Activated naive CD8-positive, alpha-beta T cell (primary cell): ENCODE results near the gene GPR68.
"Not testable (repeated sequence)": the region's sequence is repeated elsewhere in the genome, so short reads cannot be mapped to it uniquely, and the experiment has no call there.

Experiments used
- H3K27ac Mint-ChIP-seq: one replicate; pipeline ENCODE4 v1.8.0; 2021; ENCODE audit warnings: mixed read lengths
- H3K27me3 Mint-ChIP-seq: one replicate; pipeline ENCODE4 v1.8.0; 2021; ENCODE audit warnings: mixed read lengths
- H3K36me3 Mint-ChIP-seq: one replicate; pipeline ENCODE4 v1.8.0; 2021; ENCODE audit warnings: mixed read lengths
- H3K4me1 Mint-ChIP-seq: one replicate; pipeline ENCODE4 v1.8.0; 2021; ENCODE audit warnings: low read depth, mixed read lengths
- H3K4me3 Mint-ChIP-seq: one replicate; pipeline ENCODE4 v1.8.0; 2021; ENCODE audit warnings: mild to moderate bottlenecking, mixed read lengths
- H3K9me3 Mint-ChIP-seq: one replicate; pipeline ENCODE4 v1.8.0; 2021; ENCODE audit warnings: low read depth, mixed read lengths

Gene GPR68

GRCh38 chr14:91250912-91251311, 6.4 kb upstream of the GPR68 start:
- Mint-ChIP-seq H3K4me3 (peak overlapping the region; percentile 7), H3K27ac (peak overlapping the region; percentile 78), H3K4me1 (peaks cover 74% of the 10 kb centered on the region), H3K27me3 (no peaks in the 10 kb centered on the region), H3K36me3 (peaks cover 8% of the 10 kb centered on the region), H3K9me3 (peaks cover 4% of the 10 kb centered on the region)

- Mint-ChIP-seq H3K27ac (peak overlapping the region; percentile 78), H3K4me1 (peaks cover 77% of the 10 kb centered on the region)
Observed at GRCh38 chr14:91249841-91250616, 5.5 kb upstream of the GPR68 start.

DNA sequence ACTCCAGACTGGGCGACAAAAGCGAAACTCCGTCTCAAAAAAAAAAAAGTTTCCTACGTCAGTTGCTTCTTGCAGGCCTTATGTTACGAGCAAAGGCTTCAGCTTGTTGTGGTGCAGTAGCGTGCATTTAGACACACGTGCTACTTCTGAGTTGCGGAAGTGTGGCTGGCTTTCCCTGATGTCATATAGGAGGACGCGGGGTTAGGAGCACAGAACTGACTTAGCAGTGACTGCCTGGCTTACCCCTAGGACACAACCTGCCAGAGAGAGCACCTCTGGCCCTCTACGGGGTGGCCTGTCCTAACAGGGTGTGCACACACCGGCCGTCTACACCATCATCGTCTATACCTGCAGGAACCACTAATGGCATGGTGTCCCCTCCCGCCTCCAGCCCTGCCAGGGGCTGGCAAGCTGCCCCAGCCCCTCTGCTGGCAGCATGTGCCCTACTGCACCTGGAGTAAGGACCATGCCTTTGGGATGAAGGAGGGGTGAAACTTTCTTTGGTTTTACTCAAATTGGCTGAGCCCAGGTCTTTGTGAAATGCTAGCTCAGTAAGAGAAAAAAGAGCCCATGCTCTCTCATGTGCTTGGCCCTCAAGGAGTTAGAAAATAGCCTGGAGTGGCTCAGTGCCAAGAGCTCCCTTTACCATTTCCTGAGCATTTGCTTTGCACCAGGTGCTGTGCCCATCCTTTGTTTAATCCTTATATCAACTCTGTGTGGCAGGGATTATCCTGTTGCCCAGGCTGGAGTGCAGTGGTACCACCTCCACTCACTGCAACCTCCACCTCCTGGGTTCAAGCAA, 1.7 kb upstream of the GPR68 start:
- Mint-ChIP-seq H3K36me3 (peaks cover 9% of the 10 kb centered on the region), H3K27me3 (no peaks in the 10 kb centered on the region), H3K9me3 (peaks cover 4% of the 10 kb centered on the region), H3K4me3 (peak overlapping the region; percentile 67), H3K4me1 (peaks cover 88% of the 10 kb centered on the region), H3K27ac (peak overlapping the region; percentile 100)

More at GRCh38 chr14:91249841-91250616, 5.5 kb upstream of the GPR68 start:
- H3K4me3 Mint-ChIP-seq = peak overlapping the region; percentile 38
- no peaks in the 10 kb centered on the region for H3K27me3 Mint-ChIP-seq
- peaks cover 8% of the 10 kb centered on the region for H3K36me3 Mint-ChIP-seq
- H3K9me3 Mint-ChIP-seq = peaks cover 4% of the 10 kb centered on the region

- Mint-ChIP-seq H3K27ac (peak overlapping the region; percentile 100), H3K4me3 (peak overlapping the region; percentile 75), H3K4me1 (peaks cover 89% of the 10 kb centered on the region)
- not testable (repeated sequence) for H3K27me3 Mint-ChIP-seq, H3K9me3 Mint-ChIP-seq, H3K36me3 Mint-ChIP-seq
Observed at GRCh38 chr14:91245616-91246015, 1.1 kb upstream of the GPR68 start.

GRCh38 chr14:91245029-91245428, 525 bp upstream of the GPR68 start:
- H3K27me3 Mint-ChIP-seq = no peaks in the 10 kb centered on the region
- H3K9me3 Mint-ChIP-seq = peaks cover 4% of the 10 kb centered on the region
- H3K4me1 Mint-ChIP-seq = peaks cover 88% of the 10 kb centered on the region
- peaks cover 9% of the 10 kb centered on the region for H3K36me3 Mint-ChIP-seq
- peak overlapping the region; percentile 75 for H3K4me3 Mint-ChIP-seq
- H3K27ac Mint-ChIP-seq = peak overlapping the region; percentile 100

GRCh38 chr14:91243074-91243471, 1.4 kb downstream of the GPR68 start:
- Mint-ChIP-seq H3K27ac (peak overlapping the region; percentile 100), H3K9me3 (peaks cover 4% of the 10 kb centered on the region), H3K36me3 (peaks cover 9% of the 10 kb centered on the region), H3K4me3 (peak overlapping the region; percentile 75), H3K4me1 (peaks cover 93% of the 10 kb centered on the region), H3K27me3 (no peaks in the 10 kb centered on the region)

- Mint-ChIP-seq H3K4me1 (peaks cover 93% of the 10 kb centered on the region), H3K36me3 (peaks cover 11% of the 10 kb centered on the region), H3K9me3 (peaks cover 4% of the 10 kb centered on the region), H3K27me3 (no peaks in the 10 kb centered on the region), H3K27ac (peak overlapping the region; percentile 100), H3K4me3 (peak overlapping the region; percentile 75)
Observed at GRCh38 chr14:91242635-91243034, 1.9 kb downstream of the GPR68 start.

DNA sequence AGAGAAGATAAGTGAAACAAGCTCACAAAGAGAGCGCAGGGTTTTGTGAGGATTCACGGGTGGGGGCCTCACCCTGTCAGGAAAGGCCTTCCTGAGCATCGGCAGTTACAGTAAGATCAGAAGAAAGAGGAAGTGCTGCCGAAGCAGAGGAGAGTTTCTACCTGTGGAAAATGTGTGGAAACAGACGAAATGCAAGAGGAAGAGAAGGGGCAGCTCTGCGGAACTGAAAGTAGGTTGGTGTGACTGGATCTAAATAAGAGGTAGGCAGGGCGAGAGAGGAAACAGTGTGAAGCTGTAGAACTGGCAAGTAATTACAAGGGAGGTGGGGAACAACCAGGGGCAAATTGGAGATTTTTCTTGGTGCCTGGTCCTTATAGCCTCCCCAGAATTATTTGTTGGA, 2.6 kb downstream of the GPR68 start:
- Mint-ChIP-seq H3K4me3 (peak overlapping the region; percentile 75), H3K27ac (peak overlapping the region; percentile 100), H3K36me3 (peaks cover 7% of the 10 kb centered on the region), H3K9me3 (no peaks in the 10 kb centered on the region), H3K27me3 (no peaks in the 10 kb centered on the region), H3K4me1 (peaks cover 91% of the 10 kb centered on the region)

- Mint-ChIP-seq H3K4me1 (peaks cover 66% of the 10 kb centered on the region), H3K4me3 (peak overlapping the region; percentile 14), H3K27me3 (no peaks in the 10 kb centered on the region), H3K27ac (peak overlapping the region; percentile 80), H3K36me3 (peaks cover 5% of the 10 kb centered on the region), H3K9me3 (no peaks in the 10 kb centered on the region)
Observed at GRCh38 chr14:91238661-91239060, 5.8 kb downstream of the GPR68 start.

GRCh38 chr14:91238085-91238484, 6.4 kb downstream of the GPR68 start:
- peaks cover 5% of the 10 kb centered on the region for H3K36me3 Mint-ChIP-seq
- no peaks in the 10 kb centered on the region for H3K9me3 Mint-ChIP-seq
- peaks cover 62% of the 10 kb centered on the region for H3K4me1 Mint-ChIP-seq
- H3K27ac Mint-ChIP-seq = peak overlapping the region; percentile 80
- no peak overlapping the region for H3K4me3 Mint-ChIP-seq
- H3K27me3 Mint-ChIP-seq = no peaks in the 10 kb centered on the region

DNA sequence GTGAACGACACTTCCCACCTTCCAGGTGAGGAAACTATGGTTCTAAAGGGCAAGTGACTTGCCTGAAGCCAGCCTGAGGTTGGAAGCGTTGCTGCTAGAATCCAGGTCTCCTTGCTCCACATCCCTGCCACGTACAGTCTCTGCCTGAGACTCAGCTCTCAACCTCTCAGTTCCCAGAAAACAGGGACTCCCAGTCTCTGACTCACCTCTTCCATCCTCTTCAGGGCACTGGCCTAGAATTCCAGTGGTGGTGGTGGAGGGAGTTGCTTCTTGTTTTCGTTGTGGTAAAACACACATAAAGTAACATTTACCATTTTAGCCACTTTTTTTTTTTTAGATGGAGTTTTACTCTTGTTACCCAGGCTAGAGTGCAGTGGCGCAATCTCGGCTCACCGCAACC, 7.3 kb downstream of the GPR68 start:
- Mint-ChIP-seq H3K36me3 (peaks cover 5% of the 10 kb centered on the region), H3K4me1 (peaks cover 59% of the 10 kb centered on the region), H3K9me3 (no peaks in the 10 kb centered on the region), H3K27ac (no peak overlapping the region), H3K4me3 (no peak overlapping the region), H3K27me3 (no peaks in the 10 kb centered on the region)

DNA sequence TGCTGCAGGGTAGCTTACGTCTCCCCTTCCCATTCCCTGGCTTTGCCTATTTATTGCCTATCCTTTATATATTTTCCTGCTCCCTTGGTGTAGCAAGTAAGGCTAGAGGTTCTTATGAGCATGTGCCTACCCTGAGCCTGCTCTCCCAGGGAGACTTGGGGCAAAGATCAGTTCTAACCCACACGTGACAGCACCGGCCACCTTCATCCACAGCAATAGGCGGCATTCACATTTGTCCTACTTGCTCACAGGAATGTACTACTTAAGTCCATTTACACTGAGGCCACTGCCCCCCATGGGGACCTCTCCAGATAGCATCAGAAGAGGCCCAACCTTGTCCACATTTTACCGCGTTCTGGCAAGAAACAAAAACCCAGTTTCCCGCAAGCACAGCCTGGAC, 8.7 kb downstream of the GPR68 start:
- peaks cover 6% of the 10 kb centered on the region for H3K36me3 Mint-ChIP-seq
- no peak overlapping the region for H3K27ac Mint-ChIP-seq
- H3K9me3 Mint-ChIP-seq = no peaks in the 10 kb centered on the region
- no peaks in the 10 kb centered on the region for H3K27me3 Mint-ChIP-seq
- peaks cover 59% of the 10 kb centered on the region for H3K4me1 Mint-ChIP-seq
- H3K4me3 Mint-ChIP-seq = no peak overlapping the region

GRCh38 chr14:91234791-91235114, 9.8 kb downstream of the GPR68 start:
- H3K9me3 Mint-ChIP-seq = no peaks in the 10 kb centered on the region
- H3K4me1 Mint-ChIP-seq = peaks cover 60% of the 10 kb centered on the region
- H3K36me3 Mint-ChIP-seq = peaks cover 11% of the 10 kb centered on the region
- no peaks in the 10 kb centered on the region for H3K27me3 Mint-ChIP-seq
- no peak overlapping the region for H3K4me3 Mint-ChIP-seq
- no peak overlapping the region for H3K27ac Mint-ChIP-seq

DNA sequence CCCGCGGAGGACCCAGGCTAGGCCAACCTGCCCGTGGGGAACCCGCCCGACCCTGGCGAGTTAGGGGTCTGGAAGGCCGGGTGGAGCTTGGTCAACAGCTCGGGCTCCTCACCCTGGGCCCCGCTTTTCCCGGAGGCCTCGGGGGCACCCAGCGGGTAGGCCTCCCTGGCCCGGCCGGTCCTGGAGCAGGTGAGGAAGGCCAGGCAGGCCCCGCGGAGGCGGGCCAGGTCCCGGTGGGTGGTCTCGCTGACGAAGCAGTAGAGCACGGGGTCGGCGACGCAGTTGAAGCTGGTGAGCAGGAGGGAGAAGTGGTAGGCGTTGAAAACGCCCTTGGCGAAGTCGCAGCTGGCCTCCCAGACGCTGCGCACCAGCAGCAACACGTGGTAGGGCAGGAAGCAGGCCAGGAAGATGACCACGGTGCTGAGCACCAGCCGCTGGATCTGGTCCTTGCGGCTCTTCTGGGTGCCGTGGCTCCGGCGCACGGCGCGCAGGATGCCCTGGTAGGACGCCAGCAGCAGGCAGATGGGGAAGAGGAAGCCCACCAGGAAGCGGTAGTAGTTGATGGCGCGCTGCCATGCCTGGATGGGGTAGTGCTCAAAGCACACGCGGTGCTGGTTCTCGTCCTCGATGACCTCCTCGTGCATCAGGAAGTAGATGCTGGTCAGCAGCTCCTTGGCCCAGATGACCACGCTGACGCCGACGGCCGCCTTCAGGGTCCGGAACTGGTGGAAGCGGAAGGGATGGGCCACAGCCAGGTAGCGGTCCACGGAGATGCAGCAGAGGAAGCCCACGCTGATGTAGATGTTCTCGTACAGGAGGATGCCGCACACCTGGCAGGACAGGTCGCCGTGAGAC, 10.3 kb downstream of the GPR68 start:
- Mint-ChIP-seq H3K4me1 (peaks cover 60% of the 10 kb centered on the region), H3K9me3 (no peaks in the 10 kb centered on the region), H3K36me3 (peaks cover 12% of the 10 kb centered on the region), H3K27ac (no peak overlapping the region), H3K27me3 (no peaks in the 10 kb centered on the region), H3K4me3 (no peak overlapping the region)

- H3K4me3 Mint-ChIP-seq = peak overlapping the region; percentile 35
- H3K4me1 Mint-ChIP-seq = peaks cover 60% of the 10 kb centered on the region
- peaks cover 10% of the 10 kb centered on the region for H3K36me3 Mint-ChIP-seq
- H3K27me3 Mint-ChIP-seq = no peaks in the 10 kb centered on the region
- H3K9me3 Mint-ChIP-seq = no peaks in the 10 kb centered on the region
- H3K27ac Mint-ChIP-seq = peak overlapping the region; percentile 99
Observed at GRCh38 chr14:91232603-91233002, 11.9 kb downstream of the GPR68 start.
